H1 (cell line): ENCODE results near the gene REG4. TPM values are rescaled to one million over a fixed set of nuclear protein-coding genes. Genes with fewer than 3 reads are reported as not detected.

Source experiments
- CTCF ChIA-PET: fragments of 300-600 bp; sonication (Branson Sonifier 250); formaldehyde crosslinking; loops from one replicate; lab custom pipeline; 2021; ENCODE audit not compliant: partially characterized antibody; lab: Charles Lee
- POLR2A ChIA-PET: fragments of 300-600 bp; sonication (Branson Sonifier 250); formaldehyde crosslinking; loops from one replicate; lab custom pipeline; 2021; ENCODE audit warnings: inconsistent platforms; ENCODE audit not compliant: partially characterized antibody; lab: Charles Lee
- DNase-seq, 2 experiments: peaks; one replicate each; pipeline versions ENCODE4 v3.0.0 to v3.0.0-alpha.2; 2010 to 2022; ENCODE audit warnings: low spot score in 2 of 2, low read depth in 1 of 2, mixed read lengths in 1 of 2
- FAIRE-seq: peaks from 2 replicates; lab custom pipeline; 2011; peaks lifted over from hg19 to GRCh38; lab: Jason Lieb, UNC
- H2AFZ ChIP-seq: 2 replicates; pipeline ENCODE4 v1.8.1; 2012; ENCODE audit warnings: low read length, inconsistent platforms
- H2AK5ac ChIP-seq: 2 replicates; pipeline ENCODE4 v1.6.1; 2013; ENCODE audit warnings: low read depth, low read length
- H2BK120ac ChIP-seq: replicated peaks from 2 replicates; pipeline ENCODE3; 2013; ENCODE audit warnings: low read depth, low read length, inconsistent platforms
- H2BK12ac ChIP-seq: 2 replicates; pipeline ENCODE4 v1.6.1; 2013; ENCODE audit warnings: low read depth, low read length
- H2BK15ac ChIP-seq: 2 replicates; pipeline ENCODE4 v1.6.1; 2013; ENCODE audit warnings: low read length
- H2BK20ac ChIP-seq: 2 replicates; pipeline ENCODE4 v1.6.1; 2013; ENCODE audit warnings: low read length
- H2BK5ac ChIP-seq: 2 replicates; pipeline ENCODE4 v1.6.1; 2013; ENCODE audit warnings: low read depth, low read length
- H3K14ac ChIP-seq: 2 replicates; pipeline ENCODE4 v1.6.1; 2013; ENCODE audit warnings: inconsistent platforms; ENCODE audit not compliant: insufficient read length
- H3K18ac ChIP-seq: 2 replicates; pipeline ENCODE4 v1.6.1; 2013; ENCODE audit warnings: low read length; ENCODE audit errors: extremely low read depth
- H3K23ac ChIP-seq: 2 replicates; pipeline ENCODE4 v1.6.1; 2013; ENCODE audit warnings: inconsistent platforms; ENCODE audit not compliant: insufficient read length
- H3K23me2 ChIP-seq: 2 replicates; pipeline ENCODE4 v1.6.1; 2013; ENCODE audit warnings: low read depth, low read length
- H3K27ac ChIP-seq: 2 replicates; pipeline ENCODE4 v1.6.1; 2011; ENCODE audit warnings: low read depth, low read length, inconsistent platforms
- H3K27me3 ChIP-seq, 4 experiments: replicated peaks in 1 of 4; 1 replicate in 1 of 4; 2 replicates in 3 of 4; pipeline versions ENCODE4 v1.6.1 to v1.8.1; 2011 to 2013; ENCODE audit warnings: low read length in 3 of 4, mild to moderate bottlenecking in 3 of 4, inconsistent platforms in 2 of 4, mixed read lengths in 2 of 4, moderate library complexity in 1 of 4; ENCODE audit not compliant: control insufficient read depth in 3 of 4, insufficient read depth in 3 of 4; ENCODE audit errors: extremely low read depth in 1 of 4
- H3K36me3 ChIP-seq, 4 experiments: 2 replicates each; pipeline versions ENCODE4 v1.6.1 to v1.8.1; 2011 to 2013; ENCODE audit warnings: mild to moderate bottlenecking in 4 of 4, low read length in 3 of 4, moderate library complexity in 2 of 4, control low read depth in 1 of 4, inconsistent platforms in 1 of 4; ENCODE audit not compliant: insufficient read depth in 4 of 4, control insufficient read depth in 2 of 4
- H3K4ac ChIP-seq: replicated peaks from 2 replicates; pipeline ENCODE3; 2013; ENCODE audit warnings: low read length, low read depth, mixed read lengths, inconsistent platforms; ENCODE audit not compliant: insufficient read length
- H3K4me1 ChIP-seq, 4 experiments: replicated peaks in 1 of 4; 1 replicate in 1 of 4; 2 replicates in 3 of 4; pipeline versions ENCODE4 v1.6.1 to v1.8.1; 2011 to 2013; ENCODE audit warnings: low read length in 3 of 4, inconsistent platforms in 2 of 4, mixed read lengths in 1 of 4; ENCODE audit not compliant: insufficient read depth in 4 of 4, control insufficient read depth in 3 of 4
- H3K4me2 ChIP-seq, 2 experiments: 2 replicates each; pipeline versions ENCODE4 v1.6.1 to v1.8.1; 2011 to 2013; ENCODE audit warnings: low read depth in 2 of 2, low read length in 2 of 2, control low read depth in 1 of 2, inconsistent platforms in 1 of 2, mild to moderate bottlenecking in 1 of 2; ENCODE audit not compliant: insufficient read depth in 1 of 2
- H3K4me3 ChIP-seq, 4 experiments: fragments of 200-600, 300-600 bp in 1 of 4; sonication (generic), shearing (Covaris generic), sonication (Bioruptor Twin) in 1 of 4; 2 replicates each; pipeline versions ENCODE4 v1.5.1 to v1.8.1; 2011 to 2016; ENCODE audit warnings: low read length in 4 of 4, low read depth in 3 of 4, control low read depth in 2 of 4, inconsistent platforms in 2 of 4, mild to moderate bottlenecking in 2 of 4, mixed read lengths in 1 of 4, moderate library complexity in 1 of 4; ENCODE audit not compliant: insufficient read depth in 2 of 4; ENCODE audit errors: extremely low read depth in 1 of 4
- H3K56ac ChIP-seq: replicated peaks from 2 replicates; pipeline ENCODE3; 2013; ENCODE audit warnings: low read depth, mild to moderate bottlenecking, mixed read lengths, low read length, inconsistent platforms; ENCODE audit not compliant: insufficient read length
- H3K79me1 ChIP-seq: 2 replicates; pipeline ENCODE4 v1.6.1; 2013; ENCODE audit warnings: low read depth, low read length, control low read depth
- H3K79me2 ChIP-seq, 2 experiments: 2 replicates each; pipeline versions ENCODE4 v1.6.1 to v1.8.1; 2012 to 2013; ENCODE audit warnings: low read length in 2 of 2, mild to moderate bottlenecking in 2 of 2, inconsistent platforms in 1 of 2; ENCODE audit not compliant: insufficient read depth in 2 of 2, control insufficient read depth in 1 of 2
- H3K9ac ChIP-seq, 4 experiments: replicated peaks in 1 of 4; 1 replicate in 1 of 4; 2 replicates in 3 of 4; pipeline versions ENCODE4 v1.6.1 to v1.8.1; 2011 to 2013; ENCODE audit warnings: low read depth in 3 of 4, low read length in 3 of 4, control low read depth in 2 of 4, mild to moderate bottlenecking in 2 of 4, moderate library complexity in 2 of 4, inconsistent platforms in 1 of 4; ENCODE audit errors: extremely low read depth in 1 of 4
- H3K9me3 ChIP-seq, 2 experiments: 2 replicates each; pipeline versions ENCODE4 v1.6.1 to v1.8.1; 2012 to 2013; ENCODE audit warnings: mild to moderate bottlenecking in 2 of 2, moderate library complexity in 2 of 2, control low read depth in 1 of 2, inconsistent platforms in 1 of 2, low read depth in 1 of 2, low read length in 1 of 2, mixed read lengths in 1 of 2; ENCODE audit not compliant: insufficient read depth in 2 of 2
- H4K20me1 ChIP-seq, 2 experiments: replicated peaks in 1 of 2; 2 replicates each; pipeline versions ENCODE3 to v1.8.1; 2011 to 2013; ENCODE audit warnings: inconsistent platforms in 2 of 2, low read length in 2 of 2, mild to moderate bottlenecking in 1 of 2; ENCODE audit not compliant: insufficient read depth in 2 of 2, control insufficient read depth in 1 of 2
- H4K5ac ChIP-seq: 2 replicates; pipeline ENCODE4 v1.6.1; 2013; ENCODE audit warnings: low read length, low read depth, mixed read lengths, inconsistent platforms; ENCODE audit not compliant: insufficient read length
- H4K8ac ChIP-seq: 2 replicates; pipeline ENCODE4 v1.8.0; 2013; ENCODE audit warnings: mild to moderate bottlenecking, moderate library complexity, low read length, inconsistent platforms; ENCODE audit not compliant: insufficient read depth; ENCODE audit errors: extremely low read depth
- H4K91ac ChIP-seq: replicated peaks from 2 replicates; pipeline ENCODE3; 2013; ENCODE audit warnings: low read length, mixed read lengths, inconsistent platforms; ENCODE audit not compliant: insufficient read length
- CHD2 ChIP-seq: IDR thresholded peaks from 2 replicates; pipeline ENCODE4 v1.6.1; 2012; ENCODE audit warnings: low read length, improper control_type of control experiment
- EP300 ChIP-seq, 2 experiments: IDR thresholded peaks; 1 replicate in 1 of 2; 2 replicates in 1 of 2; pipeline ENCODE4 v1.6.1; 2011 to 2012; ENCODE audit warnings: low read depth in 2 of 2, low read length in 2 of 2, mild to moderate bottlenecking in 2 of 2, borderline replicate concordance in 1 of 2, inconsistent platforms in 1 of 2, moderate library complexity in 1 of 2
- HDAC2 ChIP-seq, 2 experiments: fragments of 300-600 bp in 1 of 2; sonication (generic) in 1 of 2; IDR thresholded peaks; 2 replicates each; pipeline ENCODE4 v1.6.1; 2011 to 2012; ENCODE audit warnings: low read depth in 2 of 2, low read length in 2 of 2, mild to moderate bottlenecking in 2 of 2, moderate library complexity in 2 of 2, borderline replicate concordance in 1 of 2, inconsistent platforms in 1 of 2
- JUN ChIP-seq: IDR thresholded peaks from 2 replicates; pipeline ENCODE4 v1.6.1; 2011; ENCODE audit warnings: low read depth, mild to moderate bottlenecking, improper control_type of control experiment, low read length
- KDM4A ChIP-seq: IDR thresholded peaks from one replicate; pipeline ENCODE4 v1.7.1; 2012; ENCODE audit warnings: low read depth, mild to moderate bottlenecking, moderate library complexity, low read length, inconsistent platforms; ENCODE audit not compliant: severe bottlenecking
- RXRA ChIP-seq: IDR thresholded peaks from 2 replicates; pipeline ENCODE4 v1.6.1; 2011; ENCODE audit warnings: low read depth, mild to moderate bottlenecking, low read length, moderate library complexity; ENCODE audit not compliant: insufficient read depth
- TEAD4 ChIP-seq: IDR thresholded peaks from 2 replicates; pipeline ENCODE4 v1.6.1; 2012; ENCODE audit warnings: low read depth, low read length, inconsistent platforms, mixed read lengths
- WGBS, 2 experiments: shearing (Covaris generic) in 1 of 2; methylation state at CpG; one replicate each; pipeline versions ENCODE4 v1.1.6 to v1.1.7; 2013 to 2015; ENCODE audit warnings: low lambda C conversion rate in 2 of 2, mixed read lengths in 2 of 2, inconsistent platforms in 1 of 2, low coverage in 1 of 2, missing lambda C conversion rate in 1 of 2; ENCODE audit not compliant: insufficient replicate concordance in 2 of 2, insufficient coverage in 1 of 2, insufficient read length in 1 of 2; ENCODE audit errors: extremely low coverage in 1 of 2, missing lambda C conversion rate in 1 of 2; 5-methylcytosine and 5-hydroxymethylcytosine counted together
- polyA plus RNA-seq, 7 experiments: library from polyadenylated mRNA; depleted of rRNA in 3 of 7; stranded (reverse) in 5 of 7; unstranded in 2 of 7; fragments of >200 nt in 5 of 7; fragments of 200-250 nt in 2 of 7; gene quantifications; 1 replicate in 5 of 7; 2 replicates in 1 of 7; 4 replicates in 1 of 7; pipeline versions ENCODE4 v1.2.1 to v1.2.3, GENCODE V29; 2011 to 2013; ENCODE audit warnings: missing spikeins in 2 of 7, mixed read lengths in 2 of 7
- total RNA-seq: library from RNA; stranded (reverse); fragmentation: NEBNext Ultra II Directional; extraction: Animal tissue kit (Norgen Biotek cat#: 25700); gene quantifications from 2 replicates; pipeline ENCODE4 v1.2.1, GENCODE V29; 2021
- TF ChIP-seq, protein P1 (sequence below), 3 experiments: IDR thresholded peaks; 1 replicate in 2 of 3; 2 replicates in 1 of 3; pipeline versions ENCODE4 v1.5.1 to v1.6.1; 2011; ENCODE audit warnings: low read length in 3 of 3, mild to moderate bottlenecking in 3 of 3, inconsistent platforms in 2 of 3, low read depth in 1 of 3, moderate library complexity in 1 of 3; ENCODE audit not compliant: insufficient read depth in 1 of 3; ENCODE audit errors: control extremely low read depth in 1 of 3
- TF ChIP-seq, protein P2 (sequence below): IDR thresholded peaks from 2 replicates; pipeline ENCODE4 v1.6.1; 2012; ENCODE audit warnings: inconsistent platforms

Gene REG4
- total and polyA plus RNA-seq, 2 of the 8 experiments (the other 6 are each of a cell fraction or from before 2014, with no cell fraction given): not detected

DNA sequence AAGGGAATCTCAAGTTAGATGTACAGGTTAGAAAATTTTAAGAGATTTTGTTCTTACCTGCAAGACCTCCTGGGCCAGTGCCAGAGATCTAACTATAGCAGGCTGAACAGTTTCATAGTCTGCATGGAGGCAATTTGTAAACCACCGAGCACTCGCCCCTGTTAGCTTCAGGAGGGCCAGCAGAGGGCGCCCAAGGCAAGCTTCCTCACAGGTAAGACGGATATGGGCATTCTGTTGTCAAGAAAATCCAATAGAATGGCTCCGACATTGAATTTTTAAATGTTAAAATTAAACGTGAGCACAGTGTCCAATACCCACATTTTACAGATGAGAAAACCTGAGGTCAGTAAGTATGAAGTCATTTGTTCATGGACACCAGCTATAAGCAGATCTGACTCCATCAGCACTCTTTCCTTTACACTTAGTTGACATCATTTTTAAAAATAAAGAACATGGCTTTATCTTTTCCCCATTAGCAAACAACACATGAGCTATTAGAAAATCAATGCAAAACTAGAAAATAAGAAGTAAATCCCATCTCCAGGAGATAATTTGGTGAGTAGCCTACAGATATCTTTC lies 2.2 kb downstream of the REG4 start:
- Histone ChIP-seq H3K27me3 (peaks cover 0 to 1% (median 0%) of the 10 kb centered on the region in 4 experiments; a peak in 3 of 7 replicates), H4K20me1 (no peaks in the 10 kb centered on the region), H3K36me3 (no peaks in the 10 kb centered on the region), H3K79me2 (no peaks in the 10 kb centered on the region), H4K5ac (no peak overlapping the region), H3K14ac (no peak overlapping the region), H2BK5ac (no peak overlapping the region), H3K4ac (no peak overlapping the region), H3K4me1 (no peaks in the 10 kb centered on the region), H3K27ac (no peak overlapping the region), H2BK12ac (no peak overlapping the region), H3K4me2 (peak overlapping the region in 1 of 2 experiments; percentile 21; a peak in 1 of 4 replicates), H4K91ac (no peak overlapping the region), H2BK15ac (no peak overlapping the region), H2AFZ (peak overlapping the region; percentile 88), H3K9ac (no peak overlapping the region), H2BK20ac (no peak overlapping the region), H3K9me3 (no peaks in the 10 kb centered on the region), H3K23ac (no peak overlapping the region), H3K4me3 (no peak overlapping the region), H3K56ac (no peak overlapping the region), H3K23me2 (no peaks in the 10 kb centered on the region), H3K18ac (no peak overlapping the region), H2AK5ac (no peak overlapping the region), H2BK120ac (no peak overlapping the region), H4K8ac (no peak overlapping the region), H3K79me1 (no peaks in the 10 kb centered on the region)
- ChIA-PET POLR2A (interaction anchor here (1.5 kb wide), 1 partner anchor 65 kb away, joined by 8 read pairs; no protein-coding TSS in a partner anchor), CTCF (interaction anchor here (0.7 to 9.0 kb wide), 19 partner anchors 8 to 271 kb away, joined by 3 to 76 read pairs (median 5); no protein-coding TSS in a partner anchor)
- peak; percentile 94 for FAIRE-seq
- 9% methylated on average over 6 of the region's 6 CpGs; no CpG with 5 or more reads in 1 of the 2 experiments for WGBS, 2 experiments
- peak; percentile 47 to 78 for DNase-seq
- TF ChIP-seq, protein P1, sequence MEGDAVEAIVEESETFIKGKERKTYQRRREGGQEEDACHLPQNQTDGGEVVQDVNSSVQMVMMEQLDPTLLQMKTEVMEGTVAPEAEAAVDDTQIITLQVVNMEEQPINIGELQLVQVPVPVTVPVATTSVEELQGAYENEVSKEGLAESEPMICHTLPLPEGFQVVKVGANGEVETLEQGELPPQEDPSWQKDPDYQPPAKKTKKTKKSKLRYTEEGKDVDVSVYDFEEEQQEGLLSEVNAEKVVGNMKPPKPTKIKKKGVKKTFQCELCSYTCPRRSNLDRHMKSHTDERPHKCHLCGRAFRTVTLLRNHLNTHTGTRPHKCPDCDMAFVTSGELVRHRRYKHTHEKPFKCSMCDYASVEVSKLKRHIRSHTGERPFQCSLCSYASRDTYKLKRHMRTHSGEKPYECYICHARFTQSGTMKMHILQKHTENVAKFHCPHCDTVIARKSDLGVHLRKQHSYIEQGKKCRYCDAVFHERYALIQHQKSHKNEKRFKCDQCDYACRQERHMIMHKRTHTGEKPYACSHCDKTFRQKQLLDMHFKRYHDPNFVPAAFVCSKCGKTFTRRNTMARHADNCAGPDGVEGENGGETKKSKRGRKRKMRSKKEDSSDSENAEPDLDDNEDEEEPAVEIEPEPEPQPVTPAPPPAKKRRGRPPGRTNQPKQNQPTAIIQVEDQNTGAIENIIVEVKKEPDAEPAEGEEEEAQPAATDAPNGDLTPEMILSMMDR (IDR thresholded peaks at IDR 0.05; ENCODE audit: control extremely low read depth in 1 of 3, insufficient read depth in 1 of 3, low read depth in 1 of 3, low read length in 3 of 3): peak; percentile 79 to 91 (median 87)
- TF ChIP-seq KDM4A (no peak), HDAC2 (IDR thresholded peaks at IDR 0.05; ENCODE audit: borderline replicate concordance in 1 of 2, low read depth in 2 of 2, low read length in 2 of 2) (no peak), TEAD4 (no peak), EP300 (IDR thresholded peaks at IDR 0.05; ENCODE audit: borderline replicate concordance in 1 of 2, low read depth in 2 of 2, low read length in 2 of 2) (no peak), CHD2 (no peak), JUN (no peak), RXRA (no peak)
- TF ChIP-seq, protein P2, sequence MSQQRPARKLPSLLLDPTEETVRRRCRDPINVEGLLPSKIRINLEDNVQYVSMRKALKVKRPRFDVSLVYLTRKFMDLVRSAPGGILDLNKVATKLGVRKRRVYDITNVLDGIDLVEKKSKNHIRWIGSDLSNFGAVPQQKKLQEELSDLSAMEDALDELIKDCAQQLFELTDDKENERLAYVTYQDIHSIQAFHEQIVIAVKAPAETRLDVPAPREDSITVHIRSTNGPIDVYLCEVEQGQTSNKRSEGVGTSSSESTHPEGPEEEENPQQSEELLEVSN: no peak
